HG02610 (cell line): ENCODE results near the gene CLDN10.
A peak's percentile ranks its signal among the peaks of the same experiment; 100 is the strongest.

Source experiments
- ATAC-seq: cut with Tn5 transposase; IDR thresholded peaks from one replicate; pipeline ENCODE4 v1.9.1; 2021; ENCODE audit warnings: mild to moderate bottlenecking, moderate library complexity; ENCODE audit not compliant: unreplicated experiment

The CLDN10 gene

DNA sequence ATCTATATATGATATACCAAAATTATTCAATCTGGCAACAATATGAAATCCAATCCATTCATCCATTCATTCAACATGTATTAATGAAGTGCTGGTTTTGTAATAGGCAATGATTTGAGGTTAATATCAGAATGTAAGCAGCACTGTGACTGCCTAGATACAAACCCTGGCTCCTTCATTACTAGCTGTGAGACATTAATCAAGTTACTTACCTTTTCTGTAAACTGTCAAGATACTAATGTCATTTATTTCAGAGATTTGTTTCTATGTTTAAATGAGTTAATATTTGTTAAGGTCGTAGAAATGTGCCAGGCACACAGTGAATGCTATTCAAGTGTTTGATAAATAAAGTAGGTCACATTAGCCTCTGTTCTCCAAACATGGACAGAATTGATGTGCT is 40.9 kb downstream of the CLDN10 start:
- no peak for ATAC-seq

GRCh38 chr13:95596701-95597100 is 44.2 kb downstream of the CLDN10 start:
- ATAC-seq, result no peak

DNA sequence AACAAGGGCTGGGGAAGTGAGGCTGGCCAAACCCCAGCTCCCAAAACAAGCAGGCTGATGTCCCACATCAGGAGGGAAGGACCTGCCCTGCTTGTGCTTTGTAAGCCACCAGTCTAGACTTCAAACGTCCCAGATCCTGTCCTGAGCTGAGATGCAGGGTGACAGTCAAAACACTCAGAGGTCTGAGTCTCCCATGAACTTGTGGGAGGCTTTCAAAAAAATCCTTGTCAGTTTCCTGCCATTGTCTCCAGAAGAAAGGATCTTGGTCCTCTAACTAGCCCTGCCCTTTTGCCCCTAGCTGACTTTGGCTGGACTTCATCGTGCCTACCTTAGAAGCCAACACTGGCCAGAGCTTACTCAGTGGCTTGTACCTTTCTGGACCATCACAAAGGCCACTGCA is 48.7 kb downstream of the CLDN10 start:
- no peak for ATAC-seq

- ATAC-seq, result no peak
Measured at GRCh38 chr13:95601906-95602305, 49.4 kb downstream of the CLDN10 start.

GRCh38 chr13:95603887-95604555 is 51.5 kb downstream of the CLDN10 start:
- ATAC-seq, result no peak

GRCh38 chr13:95604556-95604915 is 52.0 kb downstream of the CLDN10 start:
- ATAC-seq, result no peak

- no peak for ATAC-seq
Measured at GRCh38 chr13:95605448-95606125, 53.1 kb downstream of the CLDN10 start.

DNA sequence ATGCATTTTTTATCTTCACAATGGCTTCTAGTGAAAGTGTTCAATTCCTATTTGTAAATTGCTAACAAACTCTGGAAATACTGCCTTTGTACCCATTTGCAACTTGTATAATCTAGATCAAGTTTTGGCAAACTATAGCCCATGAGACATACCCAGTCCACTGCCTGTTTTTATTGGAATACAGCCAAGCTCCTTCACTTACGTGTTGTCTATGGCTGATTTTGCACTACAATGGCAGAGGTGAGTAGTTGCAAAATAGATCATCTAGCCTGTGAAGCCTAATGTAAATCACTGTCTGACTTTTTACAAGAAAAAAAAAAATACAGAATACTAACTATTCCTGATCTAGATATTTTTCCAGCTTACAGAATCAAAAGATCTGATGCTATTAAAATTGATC is 54.8 kb downstream of the CLDN10 start:
- no peak for ATAC-seq

GRCh38 chr13:95608640-95609323 is 56.3 kb downstream of the CLDN10 start:
- no peak for ATAC-seq

DNA sequence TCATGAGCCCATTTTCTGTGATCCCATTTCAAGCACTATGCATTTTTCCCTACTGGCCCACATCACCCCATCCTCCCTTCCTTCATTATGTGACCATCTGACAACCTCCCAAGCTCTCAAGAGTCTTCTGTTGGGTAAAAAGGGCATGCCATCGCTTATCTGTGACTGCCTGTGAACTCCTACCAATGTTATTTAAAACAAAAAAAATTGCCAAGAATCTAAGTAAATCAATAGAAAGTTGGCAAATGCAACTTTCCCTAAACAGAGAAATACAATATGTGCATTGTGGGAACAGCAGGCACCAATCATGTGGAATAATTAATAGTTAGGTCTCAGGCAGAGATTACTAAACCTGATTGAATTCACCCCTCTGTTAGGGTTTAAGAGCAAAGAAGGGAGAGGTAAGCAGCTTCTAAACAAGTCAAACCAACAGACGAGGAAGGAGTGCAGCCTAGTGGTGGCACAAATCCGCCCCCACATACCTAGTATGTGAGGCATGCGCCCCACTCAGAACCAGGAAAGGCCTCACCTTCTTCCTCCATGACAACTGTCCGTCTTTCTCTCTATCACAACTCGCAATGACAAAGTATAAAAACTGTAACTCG is 62.2 kb downstream of the CLDN10 start:
- ATAC-seq, result no peak

DNA sequence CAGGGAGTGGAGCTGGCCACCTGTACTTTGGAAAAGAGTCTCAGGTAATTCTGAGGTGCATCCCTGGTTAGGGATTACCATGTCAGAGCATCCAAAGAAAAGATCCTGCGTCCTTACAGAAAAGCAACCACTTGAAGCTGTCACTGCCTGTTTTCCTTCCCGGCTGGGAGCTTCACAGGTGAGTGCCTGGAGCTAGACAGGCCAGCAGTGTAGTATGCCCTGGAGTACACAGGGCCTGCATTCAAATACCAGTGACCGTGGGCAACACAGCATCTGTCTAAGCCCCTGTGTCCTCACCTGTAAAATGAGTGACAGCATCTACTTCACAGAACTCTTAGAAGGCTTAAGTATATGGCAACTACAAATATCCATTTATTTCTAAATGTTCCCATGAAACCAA is 63.0 kb downstream of the CLDN10 start:
- no peak for ATAC-seq

DNA sequence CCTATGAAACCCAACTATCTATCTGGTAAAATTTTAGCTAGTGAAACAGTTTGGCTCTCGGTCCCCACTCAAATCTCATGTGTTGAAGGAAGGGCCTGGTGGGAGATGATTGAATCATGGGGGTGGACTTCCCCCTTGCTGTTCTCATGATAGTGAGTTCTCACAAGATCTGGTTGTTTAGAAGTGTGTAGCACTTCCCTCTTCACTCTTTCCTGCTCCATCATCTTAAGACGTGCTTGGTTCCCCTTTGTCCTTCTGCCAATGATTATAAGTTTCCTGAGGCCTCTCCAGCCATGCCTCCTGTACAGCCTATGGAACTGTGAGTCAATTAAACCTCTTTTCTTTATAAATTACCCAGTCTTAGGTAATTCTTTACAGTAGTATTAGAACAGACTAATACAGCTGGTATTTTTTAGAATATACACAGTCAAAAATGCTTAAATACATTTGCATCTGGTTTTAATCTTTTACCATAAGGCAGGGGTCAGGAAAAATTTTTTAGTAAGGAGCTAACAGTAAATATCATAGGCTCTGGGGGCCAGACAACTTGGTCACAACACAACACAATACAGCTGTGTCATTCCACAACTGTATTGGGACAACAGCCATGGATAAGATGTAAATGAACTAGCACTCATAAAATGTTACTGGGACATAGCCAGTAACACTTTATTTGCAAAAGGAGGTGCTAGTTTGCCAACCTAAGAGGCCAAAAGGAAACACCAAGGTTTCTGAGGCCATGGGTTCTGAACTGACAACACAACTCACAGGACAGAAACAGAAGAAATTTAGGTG is 67.7 kb downstream of the CLDN10 start:
- ATAC-seq, result no peak

GRCh38 chr13:95620825-95621498 is 68.4 kb downstream of the CLDN10 start:
- no peak for ATAC-seq

DNA sequence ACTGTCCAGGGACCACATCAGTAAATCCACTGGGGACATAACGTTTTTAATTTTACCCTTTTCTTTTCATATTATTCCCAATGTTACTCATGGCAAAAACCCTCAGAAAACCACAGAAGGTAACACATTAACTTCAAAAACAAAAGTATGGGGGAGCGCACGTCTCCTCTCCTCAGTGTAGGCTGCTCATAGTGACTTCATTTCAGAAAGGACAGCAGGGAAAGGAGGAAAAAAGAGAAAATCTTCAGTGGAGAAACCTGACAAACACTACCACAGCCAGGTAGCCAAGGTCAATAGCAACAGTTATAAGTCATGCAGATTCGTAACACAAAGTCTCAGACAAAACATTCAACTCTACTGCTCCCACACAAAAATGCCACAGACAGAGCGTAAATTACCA is 70.6 kb downstream of the CLDN10 start:
- no peak for ATAC-seq

GRCh38 chr13:95624020-95624419 is 71.5 kb downstream of the CLDN10 start:
- peak; percentile 52 for ATAC-seq

DNA sequence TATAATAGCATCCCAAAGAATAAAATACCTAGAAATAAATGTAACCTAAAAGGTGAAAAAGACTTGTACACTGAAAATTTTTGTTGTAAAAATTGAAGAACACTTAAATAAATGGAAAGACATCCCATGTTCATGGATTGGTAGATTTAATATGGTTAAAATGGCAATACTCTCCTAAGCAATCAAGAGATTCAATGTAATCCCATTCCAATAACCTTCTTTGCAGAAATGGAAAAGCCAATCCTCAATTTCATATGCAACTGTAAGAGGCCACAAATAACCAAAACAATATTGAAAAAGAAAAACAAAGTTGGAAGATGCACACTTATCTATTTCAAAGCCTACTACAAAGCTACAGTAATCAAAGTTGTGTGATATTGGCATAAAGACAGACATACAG is 74.2 kb downstream of the CLDN10 start:
- no peak for ATAC-seq

- ATAC-seq, result no peak
Measured at GRCh38 chr13:95627590-95627989, 75.1 kb downstream of the CLDN10 start.

- ATAC-seq, result no peak
Measured at GRCh38 chr13:95628488-95628887, 76.0 kb downstream of the CLDN10 start.

GRCh38 chr13:95629071-95629470 is 76.6 kb downstream of the CLDN10 start:
- no peak for ATAC-seq
